CD14-positive monocyte (primary cell): ENCODE measurements around the gene ZNF33A. TPM values are rescaled to one million over a fixed set of nuclear protein-coding genes. Genes with fewer than 3 reads are reported as not detected.
A peak's percentile ranks its signal among the peaks of the same experiment; 100 is the strongest.

Source experiments
- DNase-seq, 3 donors: peaks; one replicate each; pipeline ENCODE4 v3.0.0-alpha.2; 2011 to 2022
- H2AFZ ChIP-seq: 2 replicates; pipeline ENCODE4 v1.6.0; 2012; ENCODE audit warnings: mild to moderate bottlenecking, low read depth, low read length, inconsistent platforms; ENCODE audit not compliant: insufficient read depth, poor library complexity, severe bottlenecking
- H3K27ac ChIP-seq, 2 donors: 1 replicate in 1 of 2; 2 replicates in 1 of 2; pipeline ENCODE4 v1.5.1; 2012 to 2013; ENCODE audit warnings: low read length in 2 of 2, control low read depth in 1 of 2, inconsistent platforms in 1 of 2, low read depth in 1 of 2, mild to moderate bottlenecking in 1 of 2
- H3K27me3 ChIP-seq, 2 donors: one replicate each; pipeline versions ENCODE4 v1.6.0 to v1.6.1; 2011 to 2013; ENCODE audit warnings: low read length in 2 of 2; ENCODE audit not compliant: control insufficient read depth in 2 of 2, insufficient read depth in 2 of 2
- H3K36me3 ChIP-seq, 2 donors: replicated peaks in 1 of 2; 1 replicate in 1 of 2; 2 replicates in 1 of 2; pipeline versions ENCODE4 v1.5.1 to v1.6.1; 2012 to 2013; ENCODE audit warnings: low read length in 2 of 2, control low read depth in 1 of 2, inconsistent platforms in 1 of 2, mild to moderate bottlenecking in 1 of 2; ENCODE audit not compliant: insufficient read depth in 2 of 2, control insufficient read depth in 1 of 2
- H3K4me1 ChIP-seq, 2 donors: 1 replicate in 1 of 2; 2 replicates in 1 of 2; pipeline versions ENCODE4 v1.5.1 to v1.6.1; 2012 to 2013; ENCODE audit warnings: low read length in 2 of 2, control low read depth in 1 of 2, inconsistent platforms in 1 of 2, mild to moderate bottlenecking in 1 of 2, moderate library complexity in 1 of 2; ENCODE audit not compliant: insufficient read depth in 2 of 2, control insufficient read depth in 1 of 2
- H3K4me2 ChIP-seq: replicated peaks from 2 replicates; pipeline ENCODE3; 2012; ENCODE audit warnings: low read length, moderate library complexity, mild to moderate bottlenecking; ENCODE audit not compliant: poor library complexity, severe bottlenecking; ENCODE audit errors: extremely low read depth
- H3K4me3 ChIP-seq, 3 experiments: fragments of 200-600 bp in 1 of 3; sonication (generic) in 1 of 3; replicated peaks in 1 of 3; 1 replicate in 2 of 3; 2 replicates in 1 of 3; pipeline ENCODE4 v1.5.1; 2011 to 2013; ENCODE audit warnings: low read length in 3 of 3, mild to moderate bottlenecking in 3 of 3, control low read depth in 2 of 3, low read depth in 2 of 3, inconsistent platforms in 1 of 3, moderate library complexity in 1 of 3
- H3K79me2 ChIP-seq: 2 replicates; pipeline ENCODE4 v1.6.0; 2012; ENCODE audit warnings: mild to moderate bottlenecking, control low read depth, inconsistent platforms, low read length, moderate library complexity; ENCODE audit not compliant: insufficient read depth
- H3K9ac ChIP-seq: 2 replicates; pipeline ENCODE4 v1.6.0; 2017; ENCODE audit warnings: low read length, mild to moderate bottlenecking; ENCODE audit not compliant: insufficient read depth, poor library complexity, severe bottlenecking
- H3K9me3 ChIP-seq, 2 donors: replicated peaks in 1 of 2; 1 replicate in 1 of 2; 2 replicates in 1 of 2; pipeline versions ENCODE4 v1.5.1 to v1.6.1; 2012 to 2013; ENCODE audit warnings: low read length in 2 of 2, control low read depth in 1 of 2; ENCODE audit not compliant: control insufficient read depth in 1 of 2, insufficient read depth in 1 of 2
- H4K20me1 ChIP-seq: 2 replicates; pipeline ENCODE4 v1.6.0; 2012; ENCODE audit warnings: mild to moderate bottlenecking, low read length, control low read depth, moderate library complexity; ENCODE audit not compliant: insufficient read depth
- H3K27ac Mint-ChIP-seq, 7 donors: one replicate each; pipeline ENCODE4 v1.8.0; 2020; ENCODE audit warnings: mild to moderate bottlenecking in 7 of 7, mixed read lengths in 7 of 7, moderate library complexity in 6 of 7, inconsistent platforms in 2 of 7
- H3K27me3 Mint-ChIP-seq, 3 donors: one replicate each; pipeline ENCODE4 v1.8.0; 2021 to 2022; ENCODE audit warnings: low read depth in 3 of 3, mild to moderate bottlenecking in 3 of 3, mixed read lengths in 3 of 3, moderate library complexity in 3 of 3, inconsistent platforms in 1 of 3
- H3K36me3 Mint-ChIP-seq, 2 donors: one replicate each; pipeline ENCODE4 v1.8.0; 2020; ENCODE audit warnings: mixed read lengths in 2 of 2, inconsistent platforms in 1 of 2, mild to moderate bottlenecking in 1 of 2
- H3K4me1 Mint-ChIP-seq: one replicate; pipeline ENCODE4 v1.8.0; 2020; ENCODE audit warnings: mild to moderate bottlenecking, mixed read lengths
- H3K4me3 Mint-ChIP-seq, 2 donors: one replicate each; pipeline ENCODE4 v1.8.0; 2020; ENCODE audit warnings: mild to moderate bottlenecking in 2 of 2, mixed read lengths in 2 of 2, moderate library complexity in 1 of 2
- H3K9me3 Mint-ChIP-seq, 7 donors: one replicate each; pipeline ENCODE4 v1.8.0; 2020 to 2022; ENCODE audit warnings: mixed read lengths in 7 of 7, mild to moderate bottlenecking in 6 of 7, moderate library complexity in 6 of 7, inconsistent platforms in 2 of 7
- CTCF ChIP-seq: fragments of 200-600 bp; IDR thresholded peaks from one replicate; pipeline ENCODE4 v1.8.0; 2022; ENCODE audit warnings: antibody characterized with exemption, mild to moderate bottlenecking
- WGBS: methylation state at CpG from one replicate; pipeline ENCODE4 v1.1.5; 2013; ENCODE audit warnings: missing lambda C conversion rate; ENCODE audit not compliant: insufficient coverage; 5-methylcytosine and 5-hydroxymethylcytosine counted together
- intact Hi-C, 2 donors: fragments of 100-400 bp; cut with micrococcal nuclease; formaldehyde crosslinking; loops; one replicate each; pipeline versions ENCODE4 v1.15.0 to v1.15.1; 2023
- polyA plus RNA-seq, 3 donors: library from polyadenylated mRNA; depleted of rRNA in 1 of 3; unstranded in 2 of 3; stranded (reverse) in 1 of 3; fragments of 300-500 nt in 2 of 3; fragments of >200 nt in 1 of 3; fragmentation: Illumina TruSeq in 2 of 3; gene quantifications; 1 replicate in 2 of 3; 2 replicates in 1 of 3; pipeline ENCODE4 v1.2.3, GENCODE V29; 2012 to 2021

Gene ZNF33A
- polyA plus RNA-seq, 3 donors, result 10.0 to 24.8 (median 10.3) TPM

GRCh38 chr10:38025283-38025682 lies 14.8 kb downstream of the ZNF33A start:
- H3K4me3 ChIP-seq, result no peak overlapping the region
- H4K20me1 ChIP-seq, result no peaks in the 10 kb centered on the region
- Mint-ChIP-seq H3K4me3 (no peak overlapping the region), H3K4me1 (peaks cover 13% of the 10 kb centered on the region), H3K27ac (peak overlapping the region in 5 of 7 donors; percentile 33 to 84 (median 71)), H3K27me3 (peaks cover 0 to 2% (median 0%) of the 10 kb centered on the region in 3 donors), H3K36me3 (peaks cover 75 to 94% of the 10 kb centered on the region in 2 donors), H3K9me3 (peaks cover 4 to 10% (median 4%) of the 10 kb centered on the region in 7 donors)
- H3K9ac ChIP-seq, result no peak overlapping the region
- H3K36me3 ChIP-seq, result peaks cover 67 to 96% of the 10 kb centered on the region in 2 donors
- H3K27ac ChIP-seq, result peak overlapping the region in 1 of 2 donors; percentile 53
- intact Hi-C loops, result no loop called here
- no peak for TF ChIP-seq CTCF
- DNase-seq, result peak; percentile 17 to 32 (median 21)
- H2AFZ ChIP-seq, result no peak overlapping the region
- 29% methylated on average over 3 of the region's 3 CpGs for WGBS
- no peaks in the 10 kb centered on the region for H3K79me2 ChIP-seq
- no peak overlapping the region for H3K4me2 ChIP-seq
- no peaks in the 10 kb centered on the region for H3K9me3 ChIP-seq
- no peaks in the 10 kb centered on the region for H3K27me3 ChIP-seq
- H3K4me1 ChIP-seq, result peaks cover 6 to 7% of the 10 kb centered on the region in 2 donors

DNA sequence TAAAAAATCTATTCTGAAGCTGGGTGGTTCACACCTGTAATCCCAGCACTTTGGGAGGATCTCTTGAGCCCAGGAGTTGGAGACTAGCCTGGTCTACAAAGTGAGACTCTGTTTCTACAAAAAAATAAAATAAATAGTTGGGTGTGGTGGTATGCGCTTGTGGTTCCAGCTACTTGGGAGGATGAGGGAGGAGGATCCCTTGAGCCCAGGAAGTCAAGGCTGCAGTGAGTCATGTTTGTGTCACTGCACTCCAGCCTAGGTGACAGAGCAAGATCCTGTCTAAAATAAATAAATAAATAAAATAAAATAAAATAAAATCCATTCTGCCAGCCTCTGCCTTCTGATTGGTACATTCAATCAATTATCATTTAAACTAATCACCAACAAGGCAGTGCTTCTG lies 17.5 kb downstream of the ZNF33A start:
- Histone ChIP-seq H4K20me1 (no peaks in the 10 kb centered on the region), H3K27me3 (no peaks in the 10 kb centered on the region), H3K4me1 (peaks cover 14% of the 10 kb centered on the region in 2 donors), H3K9ac (no peak overlapping the region), H3K36me3 (peaks cover 48 to 92% of the 10 kb centered on the region in 2 donors), H3K4me3 (no peak overlapping the region), H2AFZ (no peak overlapping the region), H3K79me2 (peaks cover 3% of the 10 kb centered on the region), H3K4me2 (no peak overlapping the region), H3K27ac (no peak overlapping the region), H3K9me3 (no peaks in the 10 kb centered on the region)
- Mint-ChIP-seq H3K27me3 (peaks cover 0 to 2% (median 0%) of the 10 kb centered on the region in 3 donors), H3K36me3 (peaks cover 61 to 90% of the 10 kb centered on the region in 2 donors), H3K4me1 (peaks cover 21% of the 10 kb centered on the region), H3K9me3 (peaks cover 3 to 8% (median 5%) of the 10 kb centered on the region in 7 donors), H3K4me3 (no peak overlapping the region), H3K27ac (peak overlapping the region in 4 of 7 donors; percentile 50 to 80 (median 58))
- 80% methylated on average over 1 of the region's 1 CpG for WGBS
- no peak for TF ChIP-seq CTCF
- intact Hi-C loops, result no loop called here
- peak in 1 of 3 donors; percentile 23 for DNase-seq
